ENCODE results near the gene RPP40.

Gene RPP40

DNA sequence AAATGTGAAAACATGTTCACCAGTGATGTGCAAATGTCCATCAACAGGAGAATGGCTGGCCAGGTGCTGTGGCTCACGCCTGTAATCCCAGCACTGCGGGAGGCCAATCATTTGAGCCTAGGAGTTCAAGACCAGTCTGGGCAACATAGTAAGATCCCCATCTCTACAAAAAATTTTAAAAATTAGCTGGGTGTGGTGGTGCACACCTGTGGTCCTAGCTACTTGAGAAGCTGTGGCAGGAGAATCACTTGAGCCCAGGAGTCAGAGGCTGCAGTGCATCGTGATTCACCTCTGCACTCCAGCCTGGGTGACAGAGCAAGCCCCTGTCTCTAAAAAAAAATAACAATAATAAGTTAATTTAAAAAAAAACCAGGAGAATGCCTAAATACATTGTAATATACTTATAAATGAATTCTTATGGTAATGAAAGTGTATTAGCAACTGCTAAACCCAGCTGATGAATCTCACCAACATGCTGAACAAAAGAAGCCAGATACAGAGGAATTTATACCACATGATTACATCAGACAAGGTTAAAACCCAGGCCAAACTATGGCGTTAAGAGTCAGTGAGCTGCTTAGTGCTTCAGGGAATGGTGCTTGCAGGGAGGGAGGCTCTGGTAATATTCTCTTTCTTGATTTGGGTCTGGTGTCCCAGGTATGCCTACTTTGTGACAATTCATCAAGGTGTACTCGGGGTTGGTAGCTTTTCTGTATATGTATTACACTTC, 36.4 kb downstream of the RPP40 start:
- no peak for FAIRE-seq

DNA sequence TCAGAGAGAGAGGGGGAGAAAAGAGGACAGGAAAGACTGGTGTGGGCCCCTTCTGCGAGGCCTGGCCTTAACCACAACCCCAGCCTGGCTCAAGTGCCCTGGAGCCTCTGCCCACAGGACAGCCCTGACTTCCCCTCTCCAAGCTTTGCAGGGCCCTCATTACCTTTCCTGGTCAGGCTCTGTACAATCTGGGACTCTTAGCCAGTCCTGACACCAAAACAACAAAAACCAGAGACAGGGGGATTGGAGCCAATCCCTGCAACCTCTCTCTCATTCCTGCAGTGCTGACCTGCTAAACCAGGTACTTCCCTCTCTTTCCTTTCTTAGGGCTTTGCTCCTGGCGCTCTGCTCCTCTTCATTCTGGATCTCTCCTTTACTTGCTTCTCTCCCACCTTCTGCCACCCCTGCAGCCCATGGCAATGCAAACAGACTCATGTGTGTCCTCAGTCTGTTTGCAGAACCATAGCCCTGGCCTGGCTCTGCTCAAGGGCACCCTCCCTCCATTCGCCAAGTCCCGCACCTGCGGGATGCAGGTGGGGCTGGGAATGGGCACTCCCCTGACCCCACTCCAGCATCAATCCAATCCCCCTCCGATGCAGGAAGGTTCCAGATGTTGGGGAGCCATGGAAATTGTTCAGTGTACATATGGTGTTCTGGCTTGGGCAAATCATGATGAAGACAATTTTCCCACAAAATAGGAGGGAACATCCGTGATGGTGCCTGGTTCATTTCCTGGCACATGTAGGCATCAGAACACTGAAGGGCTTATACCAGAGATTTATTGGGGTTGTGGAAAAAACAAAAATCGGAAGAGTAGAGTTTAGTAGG, 38.1 kb downstream of the RPP40 start:
- FAIRE-seq: no peak

DNA sequence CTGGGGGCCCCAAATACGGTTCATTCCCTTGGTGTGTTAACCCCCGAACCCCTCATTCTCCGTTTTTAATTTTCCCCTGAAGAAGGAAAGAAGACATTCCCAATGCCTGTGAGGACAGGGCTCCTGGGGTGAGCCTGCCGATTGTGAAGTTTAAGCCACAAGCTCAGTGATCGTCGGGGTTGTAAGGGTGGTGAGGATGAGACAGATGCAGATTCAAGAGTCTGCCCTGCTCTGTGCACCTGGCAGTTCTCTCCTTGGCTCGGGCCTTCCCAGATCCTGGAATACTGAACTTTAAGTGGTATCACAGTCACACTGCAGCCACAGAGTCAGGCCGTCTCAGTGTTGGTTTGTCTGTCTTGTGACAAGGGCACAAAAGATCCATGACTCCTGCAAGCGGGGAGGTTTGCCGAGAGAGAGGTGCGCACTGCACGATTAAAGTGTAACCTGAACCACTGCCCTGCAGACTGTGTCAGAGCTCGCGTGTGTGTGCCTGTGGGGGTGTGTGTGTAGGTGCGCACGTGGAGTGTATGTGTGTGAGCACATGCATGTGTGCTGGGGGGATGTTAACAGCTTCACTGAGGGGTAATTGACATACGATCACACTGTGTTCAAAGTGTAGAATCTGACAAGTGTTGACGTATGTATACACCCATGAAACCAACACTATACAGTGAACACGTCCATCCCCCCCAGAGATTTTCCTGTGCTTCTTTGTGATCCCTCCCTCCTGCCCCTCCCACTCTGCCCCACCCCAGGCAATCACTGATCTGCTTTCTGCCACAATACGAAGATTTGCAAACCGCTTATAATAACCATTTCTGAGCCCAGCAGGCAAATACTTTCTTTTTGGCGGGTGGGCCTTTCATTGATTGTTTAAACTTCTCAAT, 38.9 kb downstream of the RPP40 start:
- no peak for FAIRE-seq

DNA sequence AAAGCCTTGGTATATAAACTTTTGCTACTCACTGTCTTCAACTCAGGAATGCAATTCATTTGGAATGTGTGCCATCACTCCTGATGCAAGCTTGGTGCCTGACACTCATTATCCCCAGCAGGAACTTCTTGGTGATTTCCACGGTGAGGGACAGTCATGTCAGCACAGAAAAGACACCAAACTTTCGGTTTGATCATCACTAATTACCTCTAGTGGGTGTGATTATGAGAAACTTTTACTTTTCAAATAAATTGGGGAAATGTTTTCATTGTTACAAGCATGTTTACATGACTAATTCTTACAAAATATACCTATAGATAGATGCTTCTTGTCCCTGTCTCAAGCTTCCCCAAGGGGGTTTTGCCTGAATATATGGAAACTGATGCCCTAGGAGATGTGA, 40.9 kb downstream of the RPP40 start:
- FAIRE-seq: no peak

DNA sequence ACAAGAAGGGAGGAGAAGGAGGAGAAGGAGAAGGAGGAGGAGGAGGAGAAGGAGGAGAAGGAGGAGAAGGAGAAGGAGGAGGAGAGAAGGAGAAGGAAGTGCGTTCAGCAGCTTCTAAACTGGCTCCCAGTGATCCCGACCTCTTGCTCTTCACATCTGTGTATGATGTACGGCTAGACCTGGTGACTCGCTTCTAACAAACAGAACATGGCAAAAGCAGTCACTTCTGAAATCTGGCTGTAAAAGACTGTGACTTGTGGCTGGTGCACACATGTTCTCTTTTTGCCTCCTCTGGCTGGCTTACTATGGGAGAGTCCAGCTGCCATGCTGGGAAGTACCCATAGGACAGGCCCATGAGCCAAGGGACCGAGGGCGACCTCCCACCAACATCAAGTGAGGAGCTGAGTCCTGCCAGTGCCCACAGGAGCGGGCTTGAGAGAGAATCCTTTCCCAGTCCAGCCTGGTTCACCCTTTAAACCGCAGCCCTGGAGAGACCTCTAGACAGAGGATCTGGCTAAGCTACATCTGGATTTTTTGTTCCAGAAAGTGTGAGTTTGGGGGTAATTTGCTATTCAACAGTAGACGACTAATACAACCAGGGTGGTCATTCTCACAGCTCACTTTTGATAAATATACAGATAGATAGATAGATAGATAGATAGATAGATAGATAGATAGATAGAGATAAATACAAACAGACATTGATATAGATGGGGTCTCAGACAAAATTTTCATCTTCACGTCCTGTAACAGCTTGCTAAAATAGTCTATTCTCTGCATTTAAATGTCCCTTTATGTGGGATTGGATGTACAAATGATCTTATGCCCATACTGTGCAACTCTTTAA, 42.3 kb downstream of the RPP40 start:
- no peak for FAIRE-seq

DNA sequence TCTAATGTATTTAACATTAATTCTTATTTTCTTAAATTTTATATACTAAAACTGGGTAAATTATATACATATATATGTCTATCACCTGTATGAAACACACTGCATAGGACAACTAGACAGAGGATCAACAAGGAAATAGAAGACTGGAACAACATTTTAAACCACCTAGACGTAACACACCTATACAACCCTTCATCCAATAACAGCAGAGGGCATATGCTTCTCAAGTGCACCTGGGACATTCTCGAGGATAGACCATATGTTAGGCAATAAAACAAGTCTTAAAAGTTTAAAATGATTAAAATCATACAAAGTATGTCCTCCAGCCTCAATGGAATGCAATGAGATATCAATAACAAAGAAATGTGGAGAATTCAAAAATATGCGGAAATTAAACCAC, 45.2 kb downstream of the RPP40 start:
- no peak for FAIRE-seq

DNA sequence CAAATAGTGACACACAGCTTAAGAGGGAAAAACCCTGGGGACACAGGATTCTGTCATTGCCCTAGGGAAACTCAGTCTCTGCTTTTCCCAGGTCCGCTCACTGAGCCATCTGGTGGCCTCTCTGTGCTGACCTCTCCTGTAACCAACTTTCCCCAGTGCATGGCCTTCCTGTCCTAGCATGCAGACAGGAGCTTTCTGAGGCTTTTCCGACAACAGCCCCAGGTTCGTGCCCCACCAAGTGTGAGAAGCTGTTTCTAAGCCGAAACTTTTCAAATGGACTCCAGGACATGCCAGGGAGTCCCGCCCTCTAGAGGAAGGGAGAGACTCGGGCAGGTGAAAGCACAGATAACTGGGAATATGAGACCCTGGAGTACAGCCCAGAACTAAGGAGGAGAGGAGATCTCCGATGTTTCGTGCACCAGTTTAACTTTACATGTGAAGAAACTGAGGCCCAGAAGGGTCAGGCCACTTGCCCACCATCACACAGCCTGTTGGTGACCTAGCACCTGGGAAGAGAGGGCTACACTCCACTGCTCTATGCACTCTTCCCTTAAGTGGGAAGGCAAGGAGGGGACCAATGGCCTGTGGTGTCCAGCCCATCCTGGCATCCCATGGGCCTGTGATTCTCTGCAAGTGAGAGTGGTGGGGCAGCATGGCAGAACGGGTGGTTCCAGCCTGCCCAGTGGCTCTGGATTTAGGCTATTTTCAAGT, 46.2 kb downstream of the RPP40 start:
- FAIRE-seq: no peak

DNA sequence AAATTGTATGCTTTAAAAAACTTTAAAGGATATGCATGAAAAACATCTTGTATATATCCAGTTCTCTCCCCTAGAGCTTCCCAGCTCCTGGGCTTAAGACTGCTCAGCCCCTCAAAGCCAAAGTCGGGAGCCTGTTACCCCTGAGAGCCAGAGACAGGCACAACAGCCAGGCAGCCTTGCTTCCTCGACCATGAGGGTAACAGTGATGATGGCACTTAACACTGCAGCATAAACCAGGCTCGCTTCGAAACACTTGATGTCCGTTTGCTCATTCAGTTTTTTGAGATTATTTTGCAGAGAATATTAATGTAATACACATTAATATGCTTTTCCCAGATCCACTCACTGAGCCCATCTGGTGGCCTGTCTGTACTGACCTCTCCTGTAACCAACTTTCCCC, 47.2 kb downstream of the RPP40 start:
- FAIRE-seq: no peak

DNA sequence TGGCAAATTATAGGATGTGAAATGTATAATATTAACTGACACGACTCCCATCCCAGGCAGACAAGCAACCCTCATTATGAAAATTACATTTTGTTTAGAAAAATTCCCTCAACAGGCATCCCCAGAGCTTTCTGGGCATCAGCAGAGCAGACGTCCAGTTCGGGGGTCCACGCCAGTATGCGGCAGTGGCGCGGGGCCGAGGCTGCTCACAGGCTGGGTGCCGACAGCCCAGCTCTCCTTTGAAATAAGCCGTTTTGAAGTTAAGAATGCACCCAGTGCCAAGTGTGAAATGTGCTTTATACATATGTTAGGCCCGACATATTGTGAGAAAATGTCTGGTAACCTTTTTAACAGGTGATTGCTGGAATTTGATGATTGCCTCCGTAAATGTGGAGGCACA, 50.4 kb downstream of the RPP40 start:
- no peak for FAIRE-seq

DNA sequence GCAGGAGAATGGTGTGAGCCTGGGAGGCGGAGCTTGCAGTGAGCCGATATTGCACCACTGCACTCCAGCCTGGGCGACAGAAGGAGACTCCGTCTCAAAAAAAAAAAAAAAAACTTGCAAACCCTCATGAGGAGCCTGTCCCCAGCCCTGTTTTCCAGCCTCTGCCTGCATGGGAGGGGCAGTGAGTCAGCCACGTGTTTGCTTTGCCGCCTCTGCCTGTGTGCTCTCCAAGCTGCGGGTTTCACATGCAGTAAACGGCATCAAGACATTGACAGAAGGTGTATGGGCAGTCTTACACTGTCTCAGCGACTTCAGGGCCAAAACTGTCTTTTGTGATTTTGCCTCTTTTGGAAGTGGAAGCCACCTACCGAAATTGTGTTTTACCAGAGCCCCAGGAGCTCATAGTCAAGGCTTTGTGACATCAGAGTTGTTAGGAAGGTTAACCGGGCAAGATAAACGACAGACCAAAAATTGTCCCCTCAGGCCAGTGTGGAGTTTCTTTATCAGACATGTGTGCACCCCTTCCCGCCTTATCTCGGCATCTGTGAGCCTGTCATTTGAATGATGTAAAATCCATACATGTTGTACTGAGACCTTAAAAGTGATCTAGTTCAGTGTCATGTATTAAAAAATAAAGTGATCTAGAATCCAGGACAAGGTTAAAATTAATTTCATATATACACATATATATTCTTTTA, 52.9 kb downstream of the RPP40 start:
- no peak for FAIRE-seq

DNA sequence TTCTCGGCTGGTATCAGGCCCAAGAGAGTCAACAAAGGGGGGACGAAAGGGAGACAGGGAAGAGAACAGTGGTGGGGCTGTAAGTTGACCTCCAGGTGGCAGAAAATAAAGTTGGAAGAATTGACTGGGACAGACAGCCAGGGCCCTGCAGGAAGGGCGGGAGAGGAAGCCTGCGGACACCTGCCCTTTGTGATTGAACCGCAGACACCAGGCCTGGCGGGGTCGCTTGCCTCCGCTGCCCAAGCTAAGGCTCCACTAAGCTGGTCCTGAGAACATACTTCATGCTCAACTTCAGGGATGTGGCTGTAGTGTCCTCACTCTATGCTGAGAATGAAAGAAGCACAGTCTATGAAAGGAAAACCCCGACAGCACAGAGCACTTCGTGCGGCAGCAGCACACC, 53.8 kb downstream of the RPP40 start:
- no peak for FAIRE-seq

DNA sequence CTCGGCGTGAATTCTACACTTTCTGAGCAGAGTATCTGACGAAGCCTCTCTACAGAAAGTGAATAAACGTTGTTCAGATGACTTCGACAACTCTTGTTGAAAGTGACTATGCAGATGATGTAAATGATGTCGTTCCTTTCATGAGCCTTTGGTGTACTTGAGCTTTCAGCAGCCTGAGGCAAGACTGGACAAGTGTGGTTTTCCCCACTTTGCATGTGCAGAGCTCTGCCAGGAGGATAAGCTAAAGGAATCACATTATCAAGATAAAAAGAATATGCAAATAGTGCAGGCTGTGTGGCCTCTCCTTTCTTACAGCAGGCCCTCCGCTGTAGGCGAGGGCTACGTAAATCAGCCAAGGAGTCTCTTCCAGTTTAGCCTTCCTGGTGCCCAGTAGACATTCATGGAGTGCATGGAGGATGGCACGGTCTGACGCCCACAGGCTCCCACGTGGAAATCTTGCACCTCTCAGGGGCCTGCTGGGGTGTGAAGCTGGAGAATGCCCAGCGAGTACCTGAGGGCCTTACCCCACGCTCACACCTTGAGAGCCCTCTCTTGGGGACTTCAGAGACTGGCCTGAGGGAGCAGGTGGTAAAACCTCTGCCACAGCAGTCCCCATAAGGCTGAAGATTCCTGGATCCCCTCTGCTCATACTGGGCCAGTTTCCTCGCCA, 54.9 kb downstream of the RPP40 start:
- no peak for FAIRE-seq

DNA sequence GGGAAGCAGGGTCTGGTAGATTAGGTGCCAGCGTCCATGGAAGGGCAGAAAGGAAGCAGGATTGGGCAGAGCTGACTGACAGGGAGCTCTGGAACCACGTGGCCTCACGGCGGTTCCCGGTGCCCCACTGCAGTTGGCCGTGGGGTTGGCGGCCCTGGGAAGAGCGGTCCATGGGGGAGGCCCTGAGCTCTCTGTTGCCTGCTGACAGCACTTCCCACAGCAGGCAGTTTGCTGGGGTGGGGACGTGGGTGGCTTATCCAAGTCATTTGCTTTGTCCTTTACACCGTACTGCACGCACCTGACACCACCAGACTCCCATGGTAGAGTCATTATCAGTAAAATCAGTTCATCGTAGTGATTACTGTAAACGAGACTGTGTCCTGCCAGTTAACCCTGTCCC, 56.1 kb downstream of the RPP40 start:
- no peak for FAIRE-seq

DNA sequence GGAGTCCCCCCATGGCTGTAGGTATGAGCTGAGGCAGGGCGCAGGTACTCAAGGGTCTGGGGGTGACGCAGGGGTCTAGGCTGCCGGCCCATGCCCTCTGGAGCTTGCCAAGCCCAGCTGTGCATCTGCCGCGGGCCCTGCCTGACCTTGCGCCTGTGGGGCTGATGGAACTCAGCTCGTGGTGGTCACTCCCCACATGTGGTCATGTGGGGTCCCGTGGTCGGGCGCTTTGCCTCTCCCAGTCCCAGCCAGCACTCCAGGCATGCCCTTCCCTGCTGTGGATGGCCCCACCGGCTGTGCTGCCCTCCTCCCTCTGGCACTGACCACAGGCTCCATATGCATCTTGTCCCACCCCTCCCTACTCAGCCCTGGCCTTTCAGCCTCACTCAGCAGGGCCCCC, 57.3 kb downstream of the RPP40 start:
- no peak for FAIRE-seq
